ENCODE measurements around the gene C12orf50. TPM values are rescaled to one million over a fixed set of nuclear protein-coding genes. Genes with fewer than 3 reads are reported as not detected.
A peak's percentile ranks its signal among the peaks of the same experiment; 100 is the strongest.

The C12orf50 gene
- total and polyA plus RNA-seq, 2 of the 8 experiments (the other 6 are each of a cell fraction or from before 2014, with no cell fraction given) = not detected

- CTCF ChIA-PET (ENCODE audit: partially characterized antibody) = interaction anchor here (0.8 to 1.2 kb wide), 5 partner anchors 10 to 91 kb away, joined by 3 to 5 read pairs (median 3); no protein-coding TSS in a partner anchor
- no peak for FAIRE-seq
- no peak overlapping the region for H4K5ac ChIP-seq (ENCODE audit: insufficient read length, low read depth, low read length)
Observed at GRCh38 chr12:87939182-87939581, 90.0 kb downstream of the C12orf50 start.

More at GRCh38 chr12:87939182-87939581, 90.0 kb downstream of the C12orf50 start:
- Histone ChIP-seq H3K27me3 (replicated peaks in 1 of 4; ENCODE audit: control insufficient read depth in 3 of 4, extremely low read depth in 1 of 4, insufficient read depth in 3 of 4, low read length in 3 of 4) (no peaks in the 10 kb centered on the region), H3K9ac (replicated peaks in 1 of 4; ENCODE audit: extremely low read depth in 1 of 4, low read depth in 3 of 4, low read length in 3 of 4) (no peak overlapping the region), H2BK20ac (ENCODE audit: low read length) (no peak overlapping the region), H3K23ac (ENCODE audit: insufficient read length) (no peak overlapping the region), H3K4ac (replicated peaks; ENCODE audit: insufficient read length, low read depth, low read length) (no peak overlapping the region), H3K9me3 (ENCODE audit: insufficient read depth in 2 of 2, low read depth in 1 of 2, low read length in 1 of 2) (peaks cover 0 to 14% of the 10 kb centered on the region in 2 experiments; a peak in 1 of 4 replicates), H3K27ac (ENCODE audit: low read depth, low read length) (no peak overlapping the region), H3K14ac (ENCODE audit: insufficient read length) (no peak overlapping the region), H2BK5ac (ENCODE audit: low read depth, low read length) (no peak overlapping the region), H4K8ac (ENCODE audit: extremely low read depth, insufficient read depth, low read length) (no peak overlapping the region), H3K4me1 (replicated peaks in 1 of 4; ENCODE audit: control insufficient read depth in 3 of 4, insufficient read depth in 4 of 4, low read length in 3 of 4) (no peaks in the 10 kb centered on the region), H2AFZ (ENCODE audit: low read length) (no peak overlapping the region), H4K91ac (replicated peaks; ENCODE audit: insufficient read length, low read length) (no peak overlapping the region), H3K79me2 (ENCODE audit: control insufficient read depth in 1 of 2, insufficient read depth in 2 of 2, low read length in 2 of 2) (no peaks in the 10 kb centered on the region), H3K4me3 (ENCODE audit: extremely low read depth in 1 of 4, insufficient read depth in 2 of 4, low read depth in 3 of 4, low read length in 4 of 4) (no peak overlapping the region), H2BK12ac (ENCODE audit: low read depth, low read length) (no peak overlapping the region), H2BK15ac (ENCODE audit: low read length) (no peak overlapping the region), H2BK120ac (replicated peaks; ENCODE audit: low read depth, low read length) (no peak overlapping the region), H3K23me2 (ENCODE audit: low read depth, low read length) (no peaks in the 10 kb centered on the region), H3K4me2 (ENCODE audit: insufficient read depth in 1 of 2, low read depth in 2 of 2, low read length in 2 of 2) (no peak overlapping the region), H3K18ac (ENCODE audit: extremely low read depth, low read length) (no peak overlapping the region), H2AK5ac (ENCODE audit: low read depth, low read length) (no peak overlapping the region), H4K20me1 (replicated peaks in 1 of 2; ENCODE audit: control insufficient read depth in 1 of 2, insufficient read depth in 2 of 2, low read length in 2 of 2) (no peaks in the 10 kb centered on the region), H3K56ac (replicated peaks; ENCODE audit: insufficient read length, low read depth, low read length) (no peak overlapping the region), H3K79me1 (ENCODE audit: low read depth, low read length) (no peaks in the 10 kb centered on the region), H3K36me3 (ENCODE audit: control insufficient read depth in 2 of 4, insufficient read depth in 4 of 4, low read length in 3 of 4) (no peaks in the 10 kb centered on the region)
- DNase-seq (ENCODE audit: low read depth in 1 of 2, low spot score in 2 of 2) = peak in 1 of 2 experiments; percentile 13
- POLR2A ChIA-PET (ENCODE audit: partially characterized antibody) = interaction anchor here (1.0 kb wide), 1 partner anchor 13 kb away, joined by 4 read pairs; no protein-coding TSS in a partner anchor
- TF ChIP-seq RAD21 (IDR thresholded peaks at IDR 0.05 in 1 of 2, conservative IDR thresholded peaks at IDR 0.05 in 1 of 2; ENCODE audit: low read depth in 2 of 2, low read length in 2 of 2) = peak; percentile 9 to 12; a peak in 1 of 4 replicates
- peak in 1 of 2 experiments; percentile 12; a peak in 1 of 4 replicates for TF ChIP-seq HDAC2 (IDR thresholded peaks at IDR 0.05; ENCODE audit: borderline replicate concordance in 1 of 2, low read depth in 2 of 2, low read length in 2 of 2)
- peak; percentile 95 for TF ChIP-seq NANOG (IDR thresholded peaks at IDR 0.05; ENCODE audit: insufficient read depth, low read depth, low read length, poor library complexity, severe bottlenecking)
- TF ChIP-seq CHD1 (IDR thresholded peaks at IDR 0.05; ENCODE audit: low read depth, low read length) = no peak
- no peak for TF ChIP-seq EP300 (IDR thresholded peaks at IDR 0.05; ENCODE audit: borderline replicate concordance in 1 of 2, low read depth in 2 of 2, low read length in 2 of 2)

Measured in H1 (cell line).